Measurements from ENCODE around the gene VWF.

The VWF gene

GRCh38 chr12:6086316-6086715 is 38.2 kb downstream of the VWF start:
- DNase-seq (ENCODE audit: low spot score), result no peak
- TF ChIP-seq, protein P1, sequence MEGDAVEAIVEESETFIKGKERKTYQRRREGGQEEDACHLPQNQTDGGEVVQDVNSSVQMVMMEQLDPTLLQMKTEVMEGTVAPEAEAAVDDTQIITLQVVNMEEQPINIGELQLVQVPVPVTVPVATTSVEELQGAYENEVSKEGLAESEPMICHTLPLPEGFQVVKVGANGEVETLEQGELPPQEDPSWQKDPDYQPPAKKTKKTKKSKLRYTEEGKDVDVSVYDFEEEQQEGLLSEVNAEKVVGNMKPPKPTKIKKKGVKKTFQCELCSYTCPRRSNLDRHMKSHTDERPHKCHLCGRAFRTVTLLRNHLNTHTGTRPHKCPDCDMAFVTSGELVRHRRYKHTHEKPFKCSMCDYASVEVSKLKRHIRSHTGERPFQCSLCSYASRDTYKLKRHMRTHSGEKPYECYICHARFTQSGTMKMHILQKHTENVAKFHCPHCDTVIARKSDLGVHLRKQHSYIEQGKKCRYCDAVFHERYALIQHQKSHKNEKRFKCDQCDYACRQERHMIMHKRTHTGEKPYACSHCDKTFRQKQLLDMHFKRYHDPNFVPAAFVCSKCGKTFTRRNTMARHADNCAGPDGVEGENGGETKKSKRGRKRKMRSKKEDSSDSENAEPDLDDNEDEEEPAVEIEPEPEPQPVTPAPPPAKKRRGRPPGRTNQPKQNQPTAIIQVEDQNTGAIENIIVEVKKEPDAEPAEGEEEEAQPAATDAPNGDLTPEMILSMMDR (IDR thresholded peaks at IDR 0.05; ENCODE audit: borderline replicate concordance, control extremely low read depth, extremely low read depth, insufficient read depth, missing control alignments), result no peak
- in situ Hi-C loops (cut with MboI; ENCODE audit: low sequenced_read_pairs, unreplicated experiment), result no loop called here

DNA sequence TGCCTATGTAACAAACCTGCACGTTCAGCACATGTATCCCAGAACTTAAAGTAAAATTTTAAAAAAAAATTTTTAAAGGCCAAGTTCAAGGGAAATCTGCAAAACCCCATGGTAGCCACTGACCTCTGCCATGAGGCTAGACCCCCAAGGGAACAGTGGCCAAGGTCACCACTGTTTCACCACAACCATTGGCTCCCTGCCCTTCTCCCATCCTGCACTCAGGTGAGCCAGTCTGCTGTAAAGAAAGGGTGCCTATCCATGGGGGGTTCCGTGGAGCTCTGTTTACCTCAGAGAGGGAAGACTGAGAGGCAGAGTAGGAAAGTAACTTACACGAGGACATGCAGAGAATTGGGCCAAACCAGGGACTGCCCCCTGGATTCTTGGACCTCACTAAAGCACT is 38.6 kb downstream of the VWF start:
- TF ChIP-seq, protein P1 (IDR thresholded peaks at IDR 0.05; ENCODE audit: borderline replicate concordance, control extremely low read depth, extremely low read depth, insufficient read depth, missing control alignments), result no peak
- DNase-seq (ENCODE audit: low spot score), result no peak
- in situ Hi-C loops (cut with MboI; ENCODE audit: low sequenced_read_pairs, unreplicated experiment), result no loop called here

DNA sequence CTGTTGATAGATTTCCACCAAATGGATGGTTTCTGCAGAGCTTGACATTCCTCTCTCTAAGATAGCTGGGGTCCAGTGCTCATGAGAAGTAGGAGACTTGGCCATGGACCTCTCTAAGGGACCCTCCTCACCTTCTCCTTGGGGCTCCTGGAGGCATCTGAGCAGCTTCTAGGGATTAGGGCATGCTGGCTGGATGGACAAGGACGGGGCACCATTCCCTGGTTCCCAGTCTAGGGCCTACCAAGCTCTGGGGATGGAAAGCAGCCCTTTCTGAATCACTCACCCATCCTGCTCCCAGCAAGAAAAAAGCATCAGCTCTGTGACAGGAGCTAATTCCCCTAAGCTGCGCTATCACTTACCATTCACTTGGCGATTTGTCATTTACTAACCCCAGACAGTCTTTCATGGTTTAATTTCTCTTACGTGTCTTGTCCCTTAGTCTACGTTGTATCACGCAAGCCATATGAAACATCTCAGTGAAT is 39.5 kb downstream of the VWF start:
- in situ Hi-C loops (cut with MboI; ENCODE audit: low sequenced_read_pairs, unreplicated experiment), result no loop called here
- TF ChIP-seq, protein P1 (IDR thresholded peaks at IDR 0.05; ENCODE audit: borderline replicate concordance, control extremely low read depth, extremely low read depth, insufficient read depth, missing control alignments), result no peak
- DNase-seq (ENCODE audit: low spot score), result no peak

DNA sequence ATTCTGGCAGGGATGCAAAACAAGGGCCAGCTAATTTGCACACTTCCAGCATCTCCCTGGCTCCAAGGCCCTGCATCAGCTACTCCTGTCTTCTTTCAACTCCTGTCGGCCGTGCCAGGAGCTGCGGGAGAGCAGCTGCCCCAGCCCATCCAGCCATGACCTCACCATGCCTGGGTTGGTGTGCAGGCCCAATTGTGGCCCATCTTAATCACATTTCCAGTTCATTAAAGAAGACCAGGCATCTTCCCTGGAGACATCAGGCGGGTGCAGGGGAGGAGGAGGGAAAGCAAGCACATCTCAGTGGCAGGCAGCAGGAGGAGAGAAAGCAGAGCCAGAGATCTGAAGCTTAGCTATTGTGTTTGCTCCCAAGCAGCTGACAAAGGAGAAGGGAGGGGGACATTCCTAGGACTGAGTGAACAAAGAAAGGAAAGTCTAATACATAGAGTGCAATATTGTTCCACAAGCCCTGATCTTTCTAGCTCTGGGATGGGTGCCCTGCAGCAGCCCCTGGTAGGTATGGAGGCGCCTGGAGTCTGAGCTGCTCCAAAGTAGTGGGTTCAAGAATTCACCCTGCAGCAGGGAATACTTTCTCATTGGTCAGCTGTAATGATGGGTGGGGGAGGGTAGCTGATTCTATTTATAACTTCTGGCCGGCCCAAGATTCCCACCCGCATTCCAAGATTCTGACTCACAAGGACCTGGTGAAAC is 40.1 kb downstream of the VWF start:
- no peak for DNase-seq (ENCODE audit: low spot score)
- TF ChIP-seq, protein P1 (IDR thresholded peaks at IDR 0.05; ENCODE audit: borderline replicate concordance, control extremely low read depth, extremely low read depth, insufficient read depth, missing control alignments), result no peak
- in situ Hi-C loops (cut with MboI; ENCODE audit: low sequenced_read_pairs, unreplicated experiment), result no loop called here

DNA sequence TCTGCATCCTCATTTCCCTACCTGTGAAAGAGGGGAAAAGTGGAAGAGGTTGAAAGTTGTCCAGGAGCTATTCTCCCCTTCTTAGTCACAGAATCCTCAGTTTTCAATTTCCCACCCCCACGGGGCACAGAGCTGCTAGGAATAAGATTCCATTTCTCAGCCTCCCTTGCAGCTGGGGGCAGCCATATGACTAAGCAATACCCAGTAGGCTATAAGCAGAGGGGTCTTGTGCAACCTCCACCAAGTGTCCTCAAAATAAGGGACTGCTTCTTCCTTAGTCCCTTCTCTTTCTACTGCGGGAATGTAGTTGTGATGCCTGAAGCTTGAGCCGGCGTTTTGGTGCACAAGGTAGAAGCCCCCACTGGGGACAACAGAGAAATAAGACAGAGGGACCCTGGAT is 40.9 kb downstream of the VWF start:
- TF ChIP-seq, protein P1 (IDR thresholded peaks at IDR 0.05; ENCODE audit: borderline replicate concordance, control extremely low read depth, extremely low read depth, insufficient read depth, missing control alignments), result no peak
- in situ Hi-C loops (cut with MboI; ENCODE audit: low sequenced_read_pairs, unreplicated experiment), result no loop called here
- no peak for DNase-seq (ENCODE audit: low spot score)

GRCh38 chr12:6082613-6083012 is 41.9 kb downstream of the VWF start:
- no peak for DNase-seq (ENCODE audit: low spot score)
- TF ChIP-seq, protein P1 (IDR thresholded peaks at IDR 0.05; ENCODE audit: borderline replicate concordance, control extremely low read depth, extremely low read depth, insufficient read depth, missing control alignments), result no peak
- in situ Hi-C loops (cut with MboI; ENCODE audit: low sequenced_read_pairs, unreplicated experiment), result no loop called here
